Gastroesophageal sphincter (tissue), 4 donors: Measurements from ENCODE around the gene DYRK1B. TPM values are rescaled to one million over a fixed set of nuclear protein-coding genes. Genes with fewer than 3 reads are reported as not detected.
"Not testable (repeated sequence)": the region's sequence is repeated elsewhere in the genome, so short reads cannot be mapped to it uniquely, and the experiment has no call there.

Source experiments
- ATAC-seq: fragments of 150-250 bp; one replicate; pipeline ENCODE4 v1.9.1; 2016; ENCODE audit warnings: mild to moderate bottlenecking, moderate library complexity
- H3K27ac ChIP-seq, 4 donors: fragments of 200-600 bp; sonication (generic) in 3 of 4; 1 replicate in 3 of 4; 2 replicates in 1 of 4; pipeline ENCODE4 v1.5.1; 2016 to 2019
- H3K27me3 ChIP-seq: fragments of 200-600 bp; sonication (generic); one replicate; pipeline ENCODE4 v1.5.1; 2019
- H3K36me3 ChIP-seq, 2 donors: fragments of 200-600 bp; sonication (generic); one replicate each; pipeline ENCODE4 v1.5.1; 2019; ENCODE audit warnings: control low read depth in 1 of 2
- H3K4me1 ChIP-seq, 3 donors: fragments of 200-600 bp; sonication (generic); 1 replicate in 2 of 3; 2 replicates in 1 of 3; pipeline ENCODE4 v1.5.1; 2016 to 2019; ENCODE audit warnings: control low read depth in 2 of 3
- H3K4me3 ChIP-seq, 2 donors: fragments of 200-600 bp; sonication (generic); one replicate each; pipeline ENCODE4 v1.5.1; 2019; ENCODE audit warnings: mild to moderate bottlenecking in 1 of 2, moderate library complexity in 1 of 2
- H3K9me3 ChIP-seq, 3 donors: fragments of 200-600 bp; sonication (generic); one replicate each; pipeline ENCODE4 v1.5.1; 2017 to 2019; ENCODE audit warnings: control low read depth in 2 of 3
- CTCF ChIP-seq, 4 experiments: fragments of 200-600 bp in 2 of 4; fragments of 450-650 bp in 2 of 4; sonication (generic) in 1 of 4; IDR thresholded peaks; one replicate each; pipeline ENCODE4 v1.5.1; 2017 to 2019; ENCODE audit warnings: antibody characterized with exemption in 4 of 4, mild to moderate bottlenecking in 2 of 4, moderate library complexity in 2 of 4
- EP300 ChIP-seq: sonication (generic); formaldehyde crosslinking; IDR thresholded peaks from one replicate; pipeline ENCODE4 v1.6.1; 2017; ENCODE audit warnings: antibody characterized with exemption, mild to moderate bottlenecking
- POLR2A ChIP-seq, 2 donors: fragments of 450-650 bp; IDR thresholded peaks; one replicate each; pipeline ENCODE4 v1.6.1; 2017; ENCODE audit warnings: antibody characterized with exemption in 2 of 2, mild to moderate bottlenecking in 2 of 2, moderate library complexity in 1 of 2
- POLR2AphosphoS5 ChIP-seq: sonication (generic); formaldehyde crosslinking; IDR thresholded peaks from one replicate; pipeline ENCODE4 v1.6.1; 2017; ENCODE audit warnings: antibody characterized with exemption
- WGBS, 2 donors: methylation state at CpG; one replicate each; pipeline ENCODE4 v1.1.5; 2018; ENCODE audit warnings: low coverage in 1 of 2; 5-methylcytosine and 5-hydroxymethylcytosine counted together
- total RNA-seq, 4 donors: library from RNA; depleted of rRNA; stranded (reverse); fragments of >200 nt; gene quantifications; one replicate each; pipeline ENCODE4 v1.1.0, GENCODE V29; 2016

Gene DYRK1B
- total RNA-seq, 4 donors from 2014 or later = 8.6 to 19.4 (median 11.4) TPM

GRCh38 chr19:39816287-39817048, 17.5 kb downstream of the DYRK1B start:
- no peaks in the 10 kb centered on the region for H3K4me1 ChIP-seq
- H3K4me3 ChIP-seq = no peak overlapping the region
- H3K27me3 ChIP-seq = no peaks in the 10 kb centered on the region
- H3K36me3 ChIP-seq = peaks cover 0 to 17% of the 10 kb centered on the region in 2 donors
- ATAC-seq = no peak
- no peak overlapping the region for H3K27ac ChIP-seq
- 85 to 95% methylated on average over 4 of the region's 5 CpGs for WGBS, 2 donors
- TF ChIP-seq POLR2AphosphoS5 = no peak
- H3K9me3 ChIP-seq = no peaks in the 10 kb centered on the region

DNA sequence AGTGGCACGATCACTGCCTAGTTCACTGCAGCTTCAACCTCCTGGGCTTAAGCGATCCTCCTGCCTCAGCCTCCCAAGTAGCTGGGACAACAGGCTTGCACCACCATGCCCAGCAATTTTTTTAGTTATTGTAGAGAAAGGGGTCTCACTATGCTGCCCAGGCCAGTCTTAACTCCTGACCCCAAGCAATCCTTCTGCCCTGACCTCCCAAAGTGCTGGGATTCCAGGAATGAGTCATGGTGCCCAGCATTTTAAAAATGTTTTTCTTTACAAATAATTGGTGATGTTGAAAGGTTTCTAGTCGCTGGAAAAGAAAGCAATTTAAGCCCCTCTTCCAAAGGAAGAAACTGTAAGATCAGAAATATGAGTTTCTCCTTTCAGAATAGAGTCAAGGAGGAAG, 19.4 kb downstream of the DYRK1B start:
- no peak for ATAC-seq
- no peak for TF ChIP-seq CTCF (IDR thresholded peaks at IDR 0.05)

GRCh38 chr19:39814111-39814510, 19.9 kb downstream of the DYRK1B start:
- H3K36me3 ChIP-seq = peaks cover 0 to 17% of the 10 kb centered on the region in 2 donors
- not testable (repeated sequence) for H3K4me3 ChIP-seq, H3K4me1 ChIP-seq, ATAC-seq, H3K27me3 ChIP-seq, H3K9me3 ChIP-seq, H3K27ac ChIP-seq
- WGBS, 2 donors = 86 to 89% methylated on average over 1 to 6 of the region's 6 CpGs

More for the DNA sequence above, 19.4 kb downstream of the DYRK1B start:
- H3K36me3 ChIP-seq = peaks cover 0 to 17% of the 10 kb centered on the region in 2 donors
- no peak overlapping the region for H3K27ac ChIP-seq
- H3K9me3 ChIP-seq = no peaks in the 10 kb centered on the region
- H3K4me3 ChIP-seq = no peak overlapping the region
- no peaks in the 10 kb centered on the region for H3K4me1 ChIP-seq
- WGBS, 2 donors = 76 to 100% methylated on average over 1 to 3 of the region's 3 CpGs
- no peaks in the 10 kb centered on the region for H3K27me3 ChIP-seq

DNA sequence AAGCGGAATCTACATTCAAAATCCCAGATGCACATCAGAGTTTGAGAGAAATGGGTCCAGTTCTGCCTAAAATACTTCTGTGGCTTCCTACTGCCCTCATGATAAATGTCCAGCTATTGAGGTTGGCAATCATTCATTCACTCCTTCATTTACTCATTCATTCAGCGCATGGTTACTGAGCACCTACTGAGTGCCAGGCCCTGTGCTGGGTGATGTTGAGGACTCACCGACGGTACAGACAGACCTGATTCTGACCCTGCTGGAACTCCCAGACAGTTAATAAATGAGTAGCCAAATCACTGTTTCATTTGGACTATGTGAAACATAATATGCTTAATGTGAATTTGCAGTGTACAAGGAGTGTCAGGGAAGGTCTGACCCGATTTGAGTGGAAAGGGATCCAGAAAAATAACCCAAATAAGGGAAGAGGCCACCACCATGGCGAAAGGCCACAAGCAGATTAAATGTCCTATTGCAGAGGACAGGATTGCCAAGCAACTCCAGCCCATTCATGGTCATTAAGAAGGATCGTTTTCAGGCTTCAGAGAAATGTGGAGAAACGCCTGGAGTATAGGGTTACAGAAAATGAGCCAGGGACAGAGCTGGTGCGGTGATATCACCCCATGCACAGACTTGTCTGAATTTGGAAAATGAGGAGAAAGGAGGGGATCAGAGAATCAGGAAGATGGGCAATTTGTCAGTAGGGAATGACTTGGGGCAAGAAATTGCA, 20.5 kb downstream of the DYRK1B start:
- TF ChIP-seq POLR2A (IDR thresholded peaks at IDR 0.05) (no peak), CTCF (IDR thresholded peaks at IDR 0.05) (no peak), POLR2AphosphoS5 (no peak), EP300 (no peak)
- no peak for ATAC-seq
- no peak overlapping the region for H3K4me3 ChIP-seq

GRCh38 chr19:39811064-39811463, 22.9 kb downstream of the DYRK1B start:
- peaks cover 0 to 3% of the 10 kb centered on the region in 2 donors for H3K36me3 ChIP-seq
- ATAC-seq = no peak
- TF ChIP-seq POLR2A (IDR thresholded peaks at IDR 0.05) = no peak
- TF ChIP-seq CTCF (IDR thresholded peaks at IDR 0.05) = no peak
- TF ChIP-seq EP300 = no peak
- no peak for TF ChIP-seq POLR2AphosphoS5
- H3K4me3 ChIP-seq = no peak overlapping the region
- no peaks in the 10 kb centered on the region for H3K9me3 ChIP-seq
- WGBS, 2 donors = 80 to 81% methylated on average over 3 to 4 of the region's 4 CpGs
- H3K27ac ChIP-seq = no peak overlapping the region
- no peaks in the 10 kb centered on the region for H3K4me1 ChIP-seq
- no peaks in the 10 kb centered on the region for H3K27me3 ChIP-seq

More for the DNA sequence above, 20.5 kb downstream of the DYRK1B start:
- H3K27me3 ChIP-seq = no peaks in the 10 kb centered on the region
- 44 to 67% methylated on average over 8 to 9 of the region's 9 CpGs for WGBS, 2 donors
- H3K4me1 ChIP-seq = no peaks in the 10 kb centered on the region
- H3K36me3 ChIP-seq = peaks cover 0 to 17% of the 10 kb centered on the region in 2 donors
- no peaks in the 10 kb centered on the region for H3K9me3 ChIP-seq
- H3K27ac ChIP-seq = no peak overlapping the region

DNA sequence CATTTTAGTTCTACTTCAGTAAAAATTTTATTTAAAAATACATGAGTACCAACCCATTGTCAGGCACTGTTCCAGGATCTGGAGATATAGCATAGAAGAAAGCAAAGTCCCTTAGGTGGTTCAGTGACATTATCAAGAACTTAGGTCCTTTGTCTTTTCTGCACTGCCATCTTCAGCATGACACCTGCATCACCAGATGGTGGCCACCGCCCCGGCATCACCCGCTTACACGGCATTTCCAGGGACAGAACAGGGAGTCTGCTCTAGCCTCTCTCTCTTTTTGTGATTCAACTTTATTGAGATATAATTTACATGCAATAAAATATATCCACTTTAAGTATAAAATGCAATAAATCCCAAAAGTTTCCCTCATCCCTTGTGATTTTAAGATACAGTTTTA, 23.5 kb downstream of the DYRK1B start:
- TF ChIP-seq CTCF (IDR thresholded peaks at IDR 0.05) (no peak), EP300 (no peak), POLR2A (IDR thresholded peaks at IDR 0.05) (no peak), POLR2AphosphoS5 (no peak)
- Histone ChIP-seq H3K4me1 (no peaks in the 10 kb centered on the region), H3K27ac (no peak overlapping the region), H3K4me3 (no peak overlapping the region), H3K27me3 (no peaks in the 10 kb centered on the region), H3K36me3 (no peaks in the 10 kb centered on the region), H3K9me3 (no peaks in the 10 kb centered on the region)
- 90% methylated on average over 4 of the region's 4 CpGs; no CpG with 5 or more reads in 1 of the 2 donors for WGBS, 2 donors
- no peak for ATAC-seq
